Activated CD4-positive, alpha-beta T cell treated with anti-CD3 and anti-CD28 coated beads, Interleukin-2, Interleukin-4, amounts not matched to agents 100 ng/mL and 50 ng/mL, durations not matched to agents 16 hours and 8 hours (primary cell): ENCODE data around the gene LENEP.

Experiments used
- DNase-seq: peaks from one replicate; pipeline ENCODE4 v3.0.0-alpha.2; 2020; ENCODE audit warnings: low spot score

LENEP gene

DNA sequence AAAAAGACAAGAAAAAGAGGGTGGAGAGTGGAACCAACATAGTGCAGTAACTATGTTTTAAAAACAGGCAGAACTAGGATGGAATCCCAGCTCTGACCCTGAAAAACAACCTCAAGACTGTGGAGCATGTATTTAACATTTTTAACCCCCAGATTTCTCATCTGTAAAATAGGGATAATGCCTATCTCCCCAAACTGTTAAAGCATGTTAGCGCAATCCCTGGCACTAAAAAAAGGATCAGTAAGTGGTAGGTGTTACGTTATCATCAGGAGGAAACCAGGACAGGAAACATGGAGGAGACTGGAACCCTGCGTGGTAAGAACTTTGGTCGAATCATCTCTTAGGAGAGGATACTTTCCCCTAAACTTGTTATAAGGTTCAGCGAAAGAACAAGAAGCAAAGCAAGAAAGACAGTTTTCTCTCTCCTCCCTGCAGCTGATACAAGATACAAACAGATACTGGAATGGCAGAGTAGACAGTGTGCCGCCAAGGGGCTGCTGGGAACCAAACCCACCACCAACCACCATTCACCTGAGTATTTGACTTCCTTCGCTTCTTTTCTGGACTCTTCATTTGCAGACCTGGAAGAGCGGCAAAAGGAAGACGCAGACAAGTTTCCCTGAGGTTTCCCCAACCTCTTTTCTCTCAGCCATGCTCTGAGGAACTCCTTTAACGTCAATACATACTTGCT is 32.8 kb upstream of the LENEP start:
- no peak for DNase-seq

DNA sequence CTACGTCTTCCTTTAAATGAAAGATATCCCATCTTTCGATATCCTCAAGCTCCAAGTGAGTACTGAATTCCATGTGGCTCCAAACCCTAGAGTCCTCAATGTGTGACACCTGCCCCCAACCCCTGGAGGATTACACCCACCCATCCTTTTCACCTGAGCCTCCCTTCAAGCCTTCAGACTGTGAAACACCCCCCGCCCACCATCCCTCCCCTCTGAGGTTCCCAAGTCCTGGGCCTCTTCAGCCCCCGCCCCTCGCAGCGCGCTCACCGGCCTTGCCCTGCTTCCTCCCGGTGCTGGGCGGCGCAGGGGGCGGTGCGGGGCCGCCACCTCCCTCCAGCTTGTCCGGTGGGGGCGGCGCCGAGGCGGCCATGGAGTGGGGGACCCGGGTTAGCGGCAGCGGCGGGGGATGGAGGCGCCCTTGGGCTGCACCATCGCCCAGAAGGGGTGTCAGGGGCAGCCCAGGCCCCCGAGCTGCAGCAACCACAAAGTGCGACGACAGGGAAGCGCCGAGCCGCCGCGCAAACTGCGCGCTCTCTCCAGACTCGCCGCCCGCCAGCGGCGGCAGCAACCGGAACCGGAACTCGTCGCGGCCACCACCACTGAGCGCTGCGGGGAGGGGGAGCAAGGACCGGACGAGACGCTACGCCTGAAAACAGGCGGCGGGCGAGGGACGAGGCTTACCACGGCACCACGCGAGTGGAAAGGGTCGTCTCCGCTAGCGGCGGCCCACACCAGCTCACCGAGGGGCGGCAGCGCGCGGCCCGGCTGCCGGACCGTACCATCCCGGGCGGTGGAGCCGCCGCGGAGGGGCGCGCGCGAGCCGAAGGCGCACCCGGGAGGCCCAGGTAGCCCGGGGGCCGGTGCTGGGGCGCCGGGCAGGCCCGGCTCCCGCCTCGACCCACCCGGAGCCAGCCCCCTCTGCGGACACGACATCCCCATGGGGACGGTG is 31.9 kb upstream of the LENEP start, which contains the start of gene PYGO2:
Gene PYGO2 (minus strand): TSS at position 576 of the 949 bp plus-strand sequence. CDS start 206 bp downstream, at position 370.
- DNase-seq, result peak; percentile 83

- no peak for DNase-seq
Measured at GRCh38 chr1:154962156-154962749, 31.1 kb upstream of the LENEP start.

DNA sequence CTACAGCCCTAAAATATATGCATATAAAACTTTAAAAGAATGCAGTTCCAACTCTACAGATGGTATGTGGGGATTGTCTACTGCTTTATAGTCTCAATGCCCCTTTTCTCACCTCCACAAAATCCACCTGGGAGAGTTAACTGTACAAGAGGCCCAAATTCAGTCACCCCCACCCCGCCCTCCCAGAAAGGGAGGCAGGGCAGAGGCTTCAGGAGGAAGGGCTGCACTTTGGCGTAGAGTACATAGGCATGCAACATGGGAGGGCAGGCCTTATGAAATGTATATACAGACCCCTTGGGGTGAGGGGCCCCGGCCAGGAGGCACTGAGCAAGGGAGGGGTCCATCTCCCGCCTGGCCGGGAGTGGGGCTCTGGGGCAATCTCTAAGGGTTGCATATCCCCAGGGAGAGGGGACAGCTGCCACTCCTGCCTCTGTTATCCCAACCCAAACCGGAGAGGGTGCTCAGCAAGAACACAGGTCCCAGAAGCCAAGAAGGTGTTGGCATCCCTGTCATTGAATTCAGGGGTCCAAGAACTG is 30.5 kb upstream of the LENEP start:
- no peak for DNase-seq

DNA sequence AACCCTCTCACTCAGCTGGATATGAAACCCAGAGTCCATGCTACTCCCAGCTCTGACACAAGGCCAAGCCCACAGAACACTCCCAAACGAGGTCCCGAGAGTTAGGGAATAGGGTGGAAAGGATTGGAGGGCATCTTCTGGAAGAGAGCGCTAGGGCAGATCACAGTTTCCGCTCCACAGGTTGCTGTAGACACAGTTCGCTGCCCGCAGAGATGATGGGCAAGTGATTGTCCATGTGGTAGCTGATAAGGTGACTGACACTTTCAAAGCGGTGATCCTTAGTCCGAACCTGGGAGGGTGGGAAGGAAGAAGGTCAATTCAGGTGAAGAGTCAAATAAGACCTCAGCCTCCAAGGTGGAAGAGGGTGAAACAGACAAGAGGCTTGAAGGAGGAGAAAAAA is 29.7 kb upstream of the LENEP start:
- DNase-seq, result no peak

GRCh38 chr1:154964359-154964758 is 29.0 kb upstream of the LENEP start:
- no peak for DNase-seq

DNA sequence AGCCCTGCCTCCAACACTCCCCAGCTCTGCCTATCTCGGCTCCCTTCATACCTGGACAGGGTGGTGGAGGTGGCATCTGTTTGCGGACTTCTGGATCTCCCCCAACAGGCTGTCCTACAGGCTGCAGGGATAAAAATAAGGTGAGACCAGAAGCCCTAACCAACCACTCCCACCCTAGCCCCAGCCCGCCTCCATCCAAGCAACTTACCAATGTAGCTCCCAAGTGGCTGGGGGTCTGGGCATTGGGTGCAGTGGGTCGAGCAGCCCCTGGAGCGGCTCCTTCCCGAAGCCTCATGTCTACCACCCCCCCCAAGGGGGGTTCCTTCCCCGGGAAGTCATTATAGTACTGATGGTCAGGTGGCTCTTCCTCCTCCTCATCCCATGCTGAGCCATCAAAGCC is 27.3 kb upstream of the LENEP start:
- DNase-seq, result no peak

GRCh38 chr1:154967331-154967950 is 25.9 kb upstream of the LENEP start:
- DNase-seq, result no peak

GRCh38 chr1:154968731-154969130 is 24.7 kb upstream of the LENEP start:
- no peak for DNase-seq

GRCh38 chr1:154969246-154969645 is 24.1 kb upstream of the LENEP start:
- DNase-seq, result no peak

GRCh38 chr1:154969860-154970452 is 23.4 kb upstream of the LENEP start:
- no peak for DNase-seq

DNA sequence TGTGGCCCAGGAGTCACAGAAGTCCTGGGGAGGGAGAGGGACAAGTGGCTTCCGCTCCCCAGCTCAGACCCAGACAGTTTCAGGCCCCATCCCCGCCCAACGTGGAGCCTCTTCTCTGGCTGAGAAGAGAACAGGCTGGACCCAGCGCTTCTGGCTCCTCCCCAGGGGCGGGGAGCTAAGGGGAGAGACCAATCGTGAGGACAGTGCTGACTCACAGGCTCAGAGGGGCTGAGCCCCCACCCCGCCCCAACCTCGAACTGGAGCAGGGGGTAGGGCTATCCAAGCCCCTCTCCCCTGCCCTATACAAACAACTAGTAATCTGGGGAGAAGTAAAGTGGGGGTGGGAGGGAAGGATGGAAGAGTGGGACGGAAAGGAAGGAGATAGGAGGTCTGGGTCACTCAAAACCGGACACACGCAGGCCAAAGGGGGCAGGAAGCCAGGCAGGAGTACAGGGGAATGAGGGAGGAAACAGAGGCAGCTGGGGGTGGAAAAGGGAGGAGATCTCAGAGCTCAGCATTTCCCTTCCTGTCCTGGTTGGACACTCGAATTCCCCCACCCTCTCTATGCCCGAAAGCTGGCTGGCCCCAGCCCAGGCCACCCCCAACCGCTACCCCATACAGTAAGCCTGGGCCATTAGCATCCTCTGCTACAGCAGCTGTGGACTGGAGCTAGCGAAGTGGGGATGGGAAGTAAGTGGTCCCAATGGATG is 22.6 kb upstream of the LENEP start, which contains the start of gene SHC1:
Gene SHC1 (minus strand): TSS at position 117 of the 710 bp plus-strand sequence. CDS start 221 bp downstream, outside the sequence.
- DNase-seq, result peak; percentile 57

DNA sequence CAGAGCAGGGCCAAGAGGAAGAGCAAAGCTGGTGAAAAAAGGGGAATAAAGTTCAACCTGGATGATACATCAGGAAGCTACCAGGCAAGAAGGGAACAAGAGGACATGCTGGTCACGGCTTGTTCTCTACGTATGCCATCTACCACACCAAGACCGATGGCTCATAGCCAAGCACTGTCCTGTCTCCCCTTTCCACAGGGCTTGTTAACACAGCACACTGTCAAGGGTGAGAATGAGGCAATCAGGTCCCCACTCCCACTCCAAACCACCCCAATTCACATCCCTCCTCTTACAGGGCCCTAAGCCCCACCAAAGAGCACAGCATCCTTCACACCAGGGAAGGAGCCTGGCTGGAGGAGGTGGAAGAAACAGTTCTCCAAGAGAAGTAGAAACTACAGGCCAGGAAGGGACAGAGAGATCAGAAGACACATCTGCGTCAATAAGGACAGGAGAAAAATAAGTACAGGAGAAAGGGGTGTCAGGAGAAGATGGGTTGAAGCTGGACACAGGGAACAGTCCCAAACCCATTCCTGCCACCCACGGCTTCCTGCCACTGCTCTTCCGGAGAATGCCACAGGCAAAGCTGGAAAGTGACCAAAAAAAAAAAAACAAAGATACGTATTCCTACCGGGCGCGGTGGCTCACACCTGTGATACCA is 21.9 kb upstream of the LENEP start:
- DNase-seq, result no peak

DNA sequence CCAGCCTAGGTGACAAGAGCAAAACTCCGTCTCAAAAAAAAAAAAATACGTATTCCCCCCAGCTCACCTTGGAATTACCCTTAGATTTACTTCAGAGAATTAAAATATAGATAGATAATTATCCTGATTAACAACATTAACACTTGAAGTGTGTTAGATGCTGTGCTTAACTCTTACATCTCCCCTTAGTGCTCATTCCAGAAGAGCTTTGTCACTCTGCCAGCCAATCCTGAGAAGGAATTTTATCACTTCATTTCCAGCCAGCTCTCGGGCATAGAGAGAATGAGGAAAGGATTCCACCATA is 21.2 kb upstream of the LENEP start:
- DNase-seq, result no peak

GRCh38 chr1:154972517-154973343 is 20.7 kb upstream of the LENEP start:
- DNase-seq, result no peak

GRCh38 chr1:154973344-154974101 is 19.9 kb upstream of the LENEP start:
- DNase-seq, result peak; percentile 95

- peak; percentile 100 for DNase-seq
Measured at GRCh38 chr1:154974102-154974807, 19.1 kb upstream of the LENEP start, which contains the start of gene CKS1B. Gene CKS1B, plus strand, starts transcription at chr1:154974681. Its CDS starts 65 bp downstream, at chr1:154974746.
